ENCODE measurements around the gene ZNF513.

Gene ZNF513

GRCh38 chr2:27381577-27382181, 1.1 kb upstream of the ZNF513 start:
- DNase-seq = no peak

- DNase-seq = peak in 2 of 3 donors; percentile 31 to 73
Observed at GRCh38 chr2:27379836-27380625, 503 bp downstream of the ZNF513 start.

- DNase-seq = no peak
Observed at GRCh38 chr2:27379383-27379835, 1.1 kb downstream of the ZNF513 start.

DNA sequence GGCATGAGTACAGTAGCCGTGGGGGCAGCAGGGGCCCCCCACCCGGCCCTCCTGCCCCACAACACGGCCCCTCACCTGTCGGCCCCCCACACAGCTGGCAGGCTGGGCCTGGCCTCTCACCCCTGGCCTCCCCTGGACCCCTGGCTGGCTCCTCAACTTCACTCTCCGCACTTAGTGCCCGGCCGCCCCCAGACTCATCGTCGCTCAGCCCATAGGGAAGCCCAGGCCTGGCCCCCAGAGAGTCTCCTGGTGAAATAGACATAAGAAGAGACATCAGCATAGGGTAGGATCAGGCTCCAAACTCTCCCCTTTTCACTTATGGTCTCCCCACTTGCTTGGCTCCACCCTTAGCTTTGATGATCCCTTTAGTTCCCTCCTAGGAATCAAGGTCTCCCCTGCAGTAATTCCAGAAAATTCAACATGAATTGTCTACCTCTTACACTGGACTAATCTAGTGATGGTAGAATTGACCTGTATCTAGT, 1.7 kb downstream of the ZNF513 start:
- no peak for DNase-seq

DNA sequence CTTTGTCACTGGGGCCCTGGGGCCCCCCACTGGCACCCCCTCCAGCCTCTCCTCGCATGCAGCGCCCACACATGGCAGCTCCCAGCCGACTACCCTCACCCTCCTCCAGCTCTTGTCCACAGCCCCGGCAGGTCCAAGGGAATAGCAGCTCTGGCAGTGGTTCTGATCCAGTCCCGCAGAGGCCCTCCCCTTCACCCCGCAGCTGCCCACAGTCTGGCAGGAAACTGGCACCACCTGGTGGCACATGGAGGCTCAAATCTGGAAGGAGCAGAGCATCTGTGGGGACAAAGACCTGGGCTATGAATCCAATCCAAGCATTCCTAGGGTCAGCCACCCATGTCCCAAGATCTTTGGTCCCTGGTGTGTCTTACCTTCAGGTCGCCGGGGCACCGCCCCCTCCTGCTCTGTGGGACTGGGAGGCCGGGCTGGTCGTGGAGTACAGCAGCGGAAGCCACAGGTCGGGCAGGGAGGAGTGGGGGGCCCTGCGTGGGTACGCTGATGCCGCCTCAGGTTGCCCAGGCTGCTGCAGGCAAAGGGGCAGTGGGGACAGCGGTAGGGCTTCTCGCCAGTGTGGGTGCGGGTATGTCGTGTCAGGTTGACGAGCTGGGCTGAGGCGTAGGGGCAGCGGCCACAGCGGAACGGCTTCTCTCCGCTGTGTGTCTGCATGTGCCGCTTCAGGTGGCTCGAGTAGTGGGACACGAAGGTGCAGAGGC, 2.3 kb downstream of the ZNF513 start:
- peak in 1 of 3 donors; percentile 18 for DNase-seq

- DNase-seq = no peak
Observed at GRCh38 chr2:27377618-27378095, 2.9 kb downstream of the ZNF513 start.

DNA sequence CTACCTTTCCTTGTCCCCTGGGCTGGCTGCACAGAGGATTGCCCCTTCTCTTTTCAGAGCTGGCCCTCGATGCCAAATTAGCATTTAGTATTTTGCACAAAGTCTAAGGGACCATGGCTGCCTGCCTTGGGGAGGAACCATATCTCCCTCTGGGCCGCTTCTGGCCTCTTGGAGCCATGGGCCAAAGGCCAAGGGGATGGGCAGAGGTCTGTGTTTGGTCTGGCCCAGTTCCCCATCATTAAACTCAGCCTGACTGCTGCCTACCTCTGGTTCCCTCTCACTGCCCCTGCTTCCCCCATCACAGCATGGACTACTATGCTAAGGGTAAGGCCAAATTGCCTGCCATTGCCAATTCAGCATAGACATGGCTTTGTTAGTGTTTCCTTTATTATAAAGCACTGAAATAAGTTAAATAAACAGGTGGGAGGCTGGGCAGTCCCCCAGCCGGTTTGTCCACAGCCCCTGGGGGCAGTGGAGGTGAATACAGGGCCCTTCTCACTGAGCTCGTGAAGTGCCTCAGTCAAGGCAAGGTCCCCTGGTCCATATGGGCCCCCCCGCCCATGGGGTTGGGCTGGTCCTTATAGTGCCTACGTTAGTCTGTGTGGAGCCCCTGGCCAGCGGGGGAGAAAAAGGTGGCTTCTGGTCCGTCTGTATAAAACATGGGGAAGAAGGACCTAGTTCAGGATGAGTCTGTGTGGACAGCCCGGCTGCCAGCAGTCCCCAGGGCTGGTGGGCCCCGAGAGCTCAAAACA, 3.5 kb downstream of the ZNF513 start:
- DNase-seq = no peak

- DNase-seq = no peak
Observed at GRCh38 chr2:27376151-27376865, 4.2 kb downstream of the ZNF513 start.

GRCh38 chr2:27375513-27376099, 4.9 kb downstream of the ZNF513 start:
- DNase-seq = no peak

- DNase-seq = peak; percentile 36 to 52 (median 38)
Observed at GRCh38 chr2:27373567-27373966, 7.0 kb downstream of the ZNF513 start.

DNA sequence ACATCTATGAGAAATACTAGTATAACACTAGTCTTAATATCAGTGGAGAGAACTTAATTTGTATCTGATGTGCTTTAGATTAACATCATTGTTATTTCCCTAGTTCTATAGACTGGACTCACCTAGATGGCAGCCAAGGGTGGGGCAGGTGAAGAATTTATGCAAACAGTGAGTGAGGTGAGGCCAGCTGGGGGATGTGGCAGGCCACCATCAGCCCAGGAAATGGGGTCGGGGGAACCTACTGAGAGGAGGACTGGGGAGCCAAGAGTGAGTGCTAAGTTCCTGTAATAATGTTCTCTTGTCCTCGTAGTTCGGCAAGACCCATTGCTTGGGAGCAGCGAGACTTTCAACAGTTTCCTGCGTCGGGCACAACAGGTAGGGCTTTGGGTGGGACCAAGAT, 7.6 kb downstream of the ZNF513 start:
- no peak for DNase-seq

GRCh38 chr2:27370816-27371620, 9.5 kb downstream of the ZNF513 start:
- DNase-seq = peak; percentile 89 to 93 (median 90)

GRCh38 chr2:27370026-27370815, 10.3 kb downstream of the ZNF513 start, which contains the start of the genes EIF2B4 and SNX17:
EIF2B4 (minus strand) TSS chr2:27370338; CDS start chr2:27370314, 24 bp downstream.
SNX17 (plus strand) TSS chr2:27370616; CDS start chr2:27370744, 128 bp downstream.
- DNase-seq = peak; percentile 99

DNA sequence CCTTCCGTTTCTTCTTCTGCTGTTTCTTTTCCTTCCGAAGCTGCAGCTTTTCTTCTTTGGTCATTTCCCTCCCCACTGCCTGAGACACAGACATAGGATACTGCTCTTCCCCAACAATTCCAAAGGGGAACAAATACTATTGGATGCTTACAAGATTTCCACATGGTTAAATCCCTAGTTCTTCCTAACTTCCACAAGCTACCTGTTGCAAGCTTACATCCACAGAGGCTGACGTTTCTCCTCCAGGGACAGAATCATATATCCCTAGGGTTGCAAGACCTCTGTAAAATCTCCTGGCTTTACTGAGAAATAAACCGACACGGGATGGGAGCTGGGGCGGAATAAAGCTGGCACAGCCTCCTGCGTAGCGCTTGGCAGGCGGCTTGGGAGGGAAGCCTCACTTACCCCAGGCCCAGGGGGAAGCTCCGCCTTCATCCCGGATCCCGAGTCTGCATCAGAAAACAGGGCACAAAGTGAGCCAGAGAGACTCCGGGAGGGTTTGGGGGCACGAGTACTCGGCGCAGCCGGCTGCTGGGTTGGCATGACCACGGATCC, 11.0 kb downstream of the ZNF513 start:
- DNase-seq = no peak

DNA sequence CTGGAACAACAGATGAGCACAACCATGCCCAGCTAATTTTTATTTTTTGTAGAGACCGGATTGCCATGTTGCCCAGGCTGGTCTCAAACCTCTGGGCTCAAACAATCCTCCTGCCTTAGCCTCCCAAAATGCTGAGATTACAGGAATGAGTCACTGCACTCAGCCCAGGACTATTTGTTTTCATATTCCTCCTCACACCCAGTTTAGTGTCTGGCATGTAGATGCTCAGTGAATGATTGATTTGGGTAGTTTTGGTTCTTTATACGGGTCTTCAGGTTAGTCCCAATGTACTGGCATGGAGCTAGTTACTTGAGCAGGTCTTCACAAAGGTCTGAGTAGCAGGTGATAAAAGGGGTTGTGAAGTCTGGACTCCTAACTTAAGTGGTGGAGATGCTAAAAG, 16.6 kb downstream of the ZNF513 start:
- DNase-seq = no peak

GRCh38 chr2:27362678-27363420, 17.7 kb downstream of the ZNF513 start:
- DNase-seq = no peak

DNA sequence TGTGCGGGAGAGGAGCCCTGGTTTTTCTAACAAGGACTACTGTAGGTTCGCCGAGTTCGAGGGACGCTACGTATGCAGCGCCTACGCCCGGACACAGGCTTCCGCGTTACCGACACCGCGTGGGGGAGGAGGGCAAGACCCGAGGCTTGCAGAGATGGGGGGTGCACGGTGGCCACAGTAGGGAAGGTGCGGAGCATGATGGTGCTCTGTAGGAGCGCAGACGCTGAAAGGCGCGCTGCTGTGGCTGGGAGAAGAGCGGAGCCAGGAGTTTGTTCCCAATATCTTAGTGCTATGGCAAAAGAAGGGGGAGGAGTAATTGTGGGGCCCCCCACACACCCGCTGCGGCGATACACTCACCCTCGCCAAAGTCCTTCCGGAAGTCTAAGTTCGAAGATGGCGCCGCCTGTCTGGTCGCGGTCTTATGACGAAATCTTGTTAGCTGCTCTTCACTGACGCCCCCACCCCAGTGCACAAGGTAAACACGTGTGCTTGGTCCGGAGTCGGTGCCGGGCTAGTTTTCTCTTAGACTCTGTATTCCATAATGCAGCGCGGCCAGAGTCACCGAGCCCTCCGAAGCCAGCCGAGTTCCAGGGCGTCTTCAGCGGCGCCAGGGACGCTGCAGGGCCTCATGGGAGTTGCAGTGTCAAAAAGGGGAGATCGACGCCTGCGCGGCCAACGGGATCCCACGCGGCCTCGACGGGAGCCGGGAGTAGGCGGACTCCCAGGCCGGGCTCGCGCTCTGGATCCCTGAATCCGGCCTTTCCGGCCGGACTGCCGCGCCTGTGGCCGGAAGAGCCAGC, 24.0 kb downstream of the ZNF513 start, which contains the start of gene GTF3C2:
Gene GTF3C2, minus strand, starts transcription at position 383 of the 800 bp plus-strand sequence. CDS start 13,210 bp downstream, outside the sequence.
- DNase-seq = peak; percentile 96 to 97 (median 97)

- DNase-seq = peak; percentile 79 to 87 (median 83)
Observed at GRCh38 chr2:27356056-27356381, 24.5 kb downstream of the ZNF513 start.

Data from suppressor macrophage treated with lipopolysaccharide for 1 hour (primary cell).